WTC11 (cell line): ENCODE results near the gene RAB1A. TPM values are rescaled to one million over a fixed set of nuclear protein-coding genes. Genes with fewer than 3 reads are reported as not detected.

Experiments
- ATAC-seq: fragments of 200-7000 bp; cut with Tn5 transposase; 2 replicates; pipeline ENCODE4 v1.10.0; 2021; ENCODE audit warnings: mild to moderate bottlenecking, moderate library complexity
- CTCF ChIA-PET: fragments of 300-600 bp; sonication (Branson Sonifier 250); formaldehyde crosslinking; loops from one replicate; lab custom pipeline; 2021; ENCODE audit warnings: antibody characterized with exemption; lab: Charles Lee
- POLR2A ChIA-PET: fragments of 350-600 bp; sonication (Branson Sonifier 250); formaldehyde crosslinking; loops from one replicate; lab custom pipeline; 2021; ENCODE audit warnings: antibody characterized with exemption; lab: Charles Lee
- DNase-seq: peaks from one replicate; pipeline ENCODE4 v3.0.0; 2021; ENCODE audit warnings: low spot score
- H3K27ac Mint-ChIP-seq: 2 replicates; pipeline ENCODE4 v1.8.0; 2021; ENCODE audit warnings: mixed read lengths
- H3K27me3 Mint-ChIP-seq: 2 replicates; pipeline ENCODE4 v1.8.0; 2021; ENCODE audit warnings: low read depth, mild to moderate bottlenecking, moderate library complexity, mixed read lengths
- H3K36me3 Mint-ChIP-seq: 2 replicates; pipeline ENCODE4 v1.8.0; 2021; ENCODE audit warnings: mixed read lengths
- H3K4me1 Mint-ChIP-seq: 2 replicates; pipeline ENCODE4 v1.8.0; 2022; ENCODE audit warnings: mixed read lengths
- H3K4me3 Mint-ChIP-seq: 2 replicates; pipeline ENCODE4 v1.8.0; 2021; ENCODE audit warnings: mild to moderate bottlenecking, moderate library complexity, mixed read lengths
- H3K9me3 Mint-ChIP-seq: 2 replicates; pipeline ENCODE4 v1.8.0; 2021; ENCODE audit warnings: mixed read lengths
- ELF4 ChIP-seq: sonication (generic); formaldehyde crosslinking; IDR thresholded peaks from 2 replicates; pipeline ENCODE4 v1.8.1; 2022; ENCODE audit warnings: low read depth, mild to moderate bottlenecking, moderate library complexity, missing genetic modification reagents
- ESRRA ChIP-seq: sonication (generic); formaldehyde crosslinking; IDR thresholded peaks from 2 replicates; pipeline ENCODE4 v1.8.1; 2022; ENCODE audit warnings: mild to moderate bottlenecking, missing genetic modification reagents, borderline replicate concordance
- GTF2I ChIP-seq: fragments of 250-450 bp; sonication (Bioruptor Pico); conservative IDR thresholded peaks from 2 replicates; pipeline ENCODE4 v1.4.0; 2021; ENCODE audit warnings: mild to moderate bottlenecking
- IRF1 ChIP-seq: sonication (generic); formaldehyde crosslinking; IDR thresholded peaks from 2 replicates; pipeline ENCODE4 v1.8.0; 2023; ENCODE audit warnings: missing genetic modification reagents
- MXD4 ChIP-seq: fragments of 250-450 bp; sonication (Bioruptor Pico); IDR thresholded peaks from 2 replicates; pipeline ENCODE4 v1.8.0; 2021; ENCODE audit warnings: mild to moderate bottlenecking, moderate library complexity, borderline replicate concordance
- OVOL2 ChIP-seq: fragments of 250-450 bp; sonication (Bioruptor Pico); IDR thresholded peaks from 2 replicates; pipeline ENCODE4 v1.9.0; 2021; ENCODE audit warnings: mild to moderate bottlenecking, borderline replicate concordance
- SP1 ChIP-seq: sonication (generic); formaldehyde crosslinking; conservative IDR thresholded peaks from 2 replicates; pipeline ENCODE4 v1.8.1; 2022; ENCODE audit warnings: missing genetic modification reagents
- STAT6 ChIP-seq: sonication (generic); formaldehyde crosslinking; conservative IDR thresholded peaks from 2 replicates; pipeline ENCODE4 v1.8.1; 2023; ENCODE audit warnings: mild to moderate bottlenecking, low read depth, missing genetic modification reagents, moderate library complexity
- TCF7 ChIP-seq: sonication (generic); formaldehyde crosslinking; IDR thresholded peaks from 2 replicates; pipeline ENCODE4 v1.8.0; 2022; ENCODE audit warnings: mild to moderate bottlenecking, low read depth, missing genetic modification reagents, moderate library complexity
- TEAD1 ChIP-seq: sonication (generic); formaldehyde crosslinking; IDR thresholded peaks from 2 replicates; pipeline ENCODE4 v1.8.0; 2022; ENCODE audit warnings: mild to moderate bottlenecking, missing genetic modification reagents
- ZBTB21 ChIP-seq: sonication (generic); formaldehyde crosslinking; IDR thresholded peaks from 2 replicates; pipeline ENCODE4 v1.8.1; 2023; ENCODE audit warnings: mild to moderate bottlenecking, missing genetic modification reagents, borderline replicate concordance
- ZMAT4 ChIP-seq: fragments of 250-450 bp; sonication (Bioruptor Pico); IDR thresholded peaks from 2 replicates; pipeline ENCODE4 v1.9.0; 2021; ENCODE audit warnings: mild to moderate bottlenecking
- ZNF263 ChIP-seq: sonication (generic); formaldehyde crosslinking; IDR thresholded peaks from 2 replicates; pipeline ENCODE4 v1.8.1; 2022; ENCODE audit warnings: low read depth, mild to moderate bottlenecking, moderate library complexity, missing genetic modification reagents
- ZNF423 ChIP-seq: fragments of 250-450 bp; sonication (Bioruptor Pico); IDR thresholded peaks from 2 replicates; pipeline ENCODE4 v2.1.2; 2022; ENCODE audit warnings: mild to moderate bottlenecking, moderate library complexity
- ZNF425 ChIP-seq: fragments of 250-450 bp; sonication (Bioruptor Pico); conservative IDR thresholded peaks from 2 replicates; pipeline ENCODE4 v1.9.0; 2021; ENCODE audit warnings: mild to moderate bottlenecking
- ZNF671 ChIP-seq: fragments of 250-450 bp; sonication (Bioruptor Pico); IDR thresholded peaks from 2 replicates; pipeline ENCODE4 v1.8.0; 2021; ENCODE audit warnings: mild to moderate bottlenecking
- total RNA-seq: library from RNA; stranded (reverse); gene quantifications from 3 replicates; pipeline ENCODE4 v1.2.3, GENCODE V29; 2021
- TF ChIP-seq, protein P1 (sequence below): sonication (generic); formaldehyde crosslinking; IDR thresholded peaks from 2 replicates; pipeline ENCODE4 v1.8.1; 2022; ENCODE audit warnings: low read depth, mild to moderate bottlenecking, moderate library complexity, missing genetic modification reagents, borderline replicate concordance
- TF ChIP-seq, protein P2 (sequence below): sonication (generic); formaldehyde crosslinking; IDR thresholded peaks from 2 replicates; pipeline ENCODE4 v1.8.1; 2022; ENCODE audit warnings: mild to moderate bottlenecking, missing genetic modification reagents, moderate library complexity, borderline replicate concordance

The RAB1A gene
- total RNA-seq, 1 experiment from 2014 or later = 114 TPM

- TF ChIP-seq STAT6 (no peak), SP1 (CRISPR knock-in tag) (no peak)
Observed at GRCh38 chr2:65142515-65142914, 12.6 kb upstream of the RAB1A start (continued).

DNA sequence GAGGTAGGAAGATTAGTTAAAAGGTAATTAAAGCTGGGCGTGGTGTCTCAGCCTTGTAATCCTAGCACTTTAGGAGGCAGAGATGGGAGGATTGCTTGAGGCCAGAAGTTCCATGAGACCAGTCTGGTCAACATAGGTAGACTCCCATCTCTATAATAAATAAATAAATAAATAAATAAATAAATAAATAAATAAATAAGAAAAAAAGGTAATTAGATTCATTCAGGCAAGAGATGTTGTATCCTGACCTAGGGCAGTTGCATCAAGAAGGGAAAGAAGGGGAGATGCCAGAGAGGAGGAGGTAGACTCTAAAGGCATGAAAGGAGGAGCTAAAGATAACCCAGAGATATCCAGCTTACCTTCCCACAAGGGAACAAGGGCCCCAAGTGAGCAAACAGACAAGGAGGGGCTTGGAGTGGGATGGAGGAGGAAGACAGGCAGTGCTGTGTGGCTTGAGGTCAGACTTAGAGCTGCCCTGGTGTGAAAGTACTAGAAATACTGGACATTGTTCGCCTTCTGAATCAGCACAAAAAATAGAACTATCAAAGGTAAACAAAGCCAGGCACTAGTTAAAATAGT is 7.4 kb upstream of the RAB1A start:
- Mint-ChIP-seq H3K27ac (no peak overlapping the region), H3K9me3 (no peaks in the 10 kb centered on the region), H3K4me3 (no peak overlapping the region), H3K36me3 (no peaks in the 10 kb centered on the region), H3K27me3 (no peaks in the 10 kb centered on the region), H3K4me1 (0 out of 2 replicates have a peak, but pooled peaks cover 2% of the 10 kb centered on the region)
- DNase-seq (no peak), ATAC-seq (no peak; the same call in 1 of the 2 replicates)
- ChIA-PET POLR2A (interaction anchor here (0.6 kb wide), 1 partner anchor 20 kb away, joined by 3 read pairs; no protein-coding TSS in a partner anchor), CTCF (interaction anchor here (0.6 to 1.1 kb wide), 3 partner anchors 14 to 50 kb away, joined by 3 to 5 read pairs (median 3); no protein-coding TSS in a partner anchor)
- TF ChIP-seq ZBTB21 (CRISPR knock-in tag) (no peak), OVOL2 (CRISPR knock-in tag) (no peak), ZNF671 (no peak), IRF1 (CRISPR knock-in tag) (no peak), ELF4 (no peak), ZNF425 (CRISPR knock-in tag) (no peak), TCF7 (CRISPR knock-in tag) (no peak), ZMAT4 (CRISPR knock-in tag) (no peak), MXD4 (CRISPR knock-in tag) (no peak), ZNF423 (CRISPR knock-in tag) (no peak), ZNF263 (no peak), TEAD1 (CRISPR knock-in tag) (no peak), ESRRA (no peak), SP1 (CRISPR knock-in tag) (no peak), GTF2I (CRISPR knock-in tag) (no peak)
- TF ChIP-seq, protein P1, sequence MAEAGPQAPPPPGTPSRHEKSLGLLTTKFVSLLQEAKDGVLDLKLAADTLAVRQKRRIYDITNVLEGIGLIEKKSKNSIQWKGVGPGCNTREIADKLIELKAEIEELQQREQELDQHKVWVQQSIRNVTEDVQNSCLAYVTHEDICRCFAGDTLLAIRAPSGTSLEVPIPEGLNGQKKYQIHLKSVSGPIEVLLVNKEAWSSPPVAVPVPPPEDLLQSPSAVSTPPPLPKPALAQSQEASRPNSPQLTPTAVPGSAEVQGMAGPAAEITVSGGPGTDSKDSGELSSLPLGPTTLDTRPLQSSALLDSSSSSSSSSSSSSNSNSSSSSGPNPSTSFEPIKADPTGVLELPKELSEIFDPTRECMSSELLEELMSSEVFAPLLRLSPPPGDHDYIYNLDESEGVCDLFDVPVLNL (CRISPR knock-in tag) = no peak
- TF ChIP-seq, protein P2, sequence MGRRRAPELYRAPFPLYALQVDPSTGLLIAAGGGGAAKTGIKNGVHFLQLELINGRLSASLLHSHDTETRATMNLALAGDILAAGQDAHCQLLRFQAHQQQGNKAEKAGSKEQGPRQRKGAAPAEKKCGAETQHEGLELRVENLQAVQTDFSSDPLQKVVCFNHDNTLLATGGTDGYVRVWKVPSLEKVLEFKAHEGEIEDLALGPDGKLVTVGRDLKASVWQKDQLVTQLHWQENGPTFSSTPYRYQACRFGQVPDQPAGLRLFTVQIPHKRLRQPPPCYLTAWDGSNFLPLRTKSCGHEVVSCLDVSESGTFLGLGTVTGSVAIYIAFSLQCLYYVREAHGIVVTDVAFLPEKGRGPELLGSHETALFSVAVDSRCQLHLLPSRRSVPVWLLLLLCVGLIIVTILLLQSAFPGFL (CRISPR knock-in tag) = no peak
